Pons (tissue), 1 donor: ENCODE data around the gene ADAM10.

Experiments used
- DNase-seq: peaks from one replicate; pipeline ENCODE4 v3.0.0-alpha.2; 2016; ENCODE audit warnings: low spot score

ADAM10 gene

DNA sequence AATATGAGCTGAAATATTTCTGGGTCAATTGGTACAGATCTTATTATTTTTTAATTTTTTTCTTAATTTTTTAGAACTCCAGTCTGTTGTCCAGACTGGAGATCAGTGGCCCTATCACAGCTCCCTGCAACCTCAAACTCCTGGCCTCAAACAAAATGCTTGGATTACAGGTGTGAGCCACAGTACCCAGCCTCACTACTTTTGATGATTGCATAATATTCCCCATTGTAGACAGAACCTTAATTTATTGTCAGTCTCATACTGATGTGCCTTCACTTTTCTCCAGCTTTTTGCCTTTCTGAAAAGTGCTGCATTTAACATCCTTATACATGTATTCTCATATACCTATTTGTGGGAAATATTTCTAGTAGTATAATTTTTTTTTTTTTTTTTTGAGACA lies 172.8 kb downstream of the ADAM10 start:
- DNase-seq, result no peak

DNA sequence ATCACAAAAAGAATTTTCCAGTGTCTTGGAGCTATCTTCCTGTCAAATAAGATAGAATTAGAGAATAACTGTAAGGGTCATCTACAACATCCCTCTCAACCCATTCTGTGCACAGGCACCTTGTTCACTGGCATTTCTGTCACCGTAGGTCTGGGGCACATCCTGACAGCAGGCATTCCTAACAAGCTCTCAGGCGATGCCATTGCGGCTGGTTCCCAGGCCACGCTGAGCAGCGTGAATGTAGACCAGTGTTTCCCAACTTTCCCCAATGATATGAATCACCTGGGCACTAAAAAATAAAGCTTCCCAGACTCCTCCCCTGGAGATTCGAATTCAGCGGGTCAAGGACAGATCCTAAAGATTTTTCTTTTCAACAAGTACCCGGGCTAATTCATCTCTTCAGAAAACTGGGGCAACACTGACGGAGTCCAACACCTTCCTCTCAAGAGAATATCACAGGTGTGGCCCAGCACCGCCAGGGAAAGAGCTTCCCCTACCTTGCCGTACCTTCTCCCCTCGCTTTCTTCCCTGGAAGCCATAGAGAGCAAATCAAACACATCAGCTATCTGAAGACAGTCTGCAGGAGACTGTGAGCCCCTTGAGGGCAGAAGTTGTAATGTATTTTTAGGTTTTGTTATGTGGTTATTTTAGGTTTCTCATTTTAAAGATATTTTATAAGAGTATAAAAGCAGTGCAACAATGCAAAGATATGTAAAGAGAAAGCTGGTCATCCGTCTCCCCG lies 174.3 kb downstream of the ADAM10 start:
- DNase-seq, result no peak

DNA sequence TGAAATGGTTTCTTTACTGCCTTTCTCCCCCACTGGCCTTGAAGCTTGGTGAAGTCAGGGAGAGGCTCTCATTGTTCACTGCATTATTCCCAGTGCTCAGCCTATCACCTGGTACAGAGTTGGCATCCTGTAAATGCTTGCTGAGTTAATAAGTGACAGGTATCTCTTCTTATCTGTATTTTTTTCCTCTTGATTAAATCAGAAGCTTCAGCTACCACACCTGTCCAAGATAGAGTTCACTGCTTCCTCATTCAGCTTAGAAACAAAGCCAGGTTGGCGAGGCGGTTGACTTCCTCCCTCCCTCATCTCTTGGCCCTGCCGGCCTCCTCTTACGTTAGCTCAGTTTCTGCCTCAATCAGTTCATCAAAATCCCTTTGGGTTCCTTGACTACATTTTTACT lies 174.9 kb downstream of the ADAM10 start:
- DNase-seq, result no peak

DNA sequence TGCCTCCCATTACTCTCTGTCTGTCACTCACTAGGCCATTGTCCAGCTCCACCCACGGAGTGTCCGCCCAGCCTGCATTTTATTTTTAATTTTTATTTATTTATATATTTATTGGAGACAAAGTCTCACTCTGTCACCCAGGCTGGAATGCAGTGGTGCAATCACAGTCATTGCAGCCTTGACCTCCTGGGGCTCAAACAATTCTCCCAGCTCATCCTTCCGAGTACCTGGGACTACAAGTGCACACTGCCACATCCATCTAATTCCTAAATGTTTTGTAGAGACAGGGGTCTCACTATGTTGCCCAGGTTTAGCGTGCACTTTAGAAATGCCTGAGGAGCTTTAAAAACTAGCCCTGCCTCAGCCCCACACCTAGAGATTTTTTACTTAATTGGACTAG lies 176.2 kb downstream of the ADAM10 start:
- DNase-seq, result no peak

DNA sequence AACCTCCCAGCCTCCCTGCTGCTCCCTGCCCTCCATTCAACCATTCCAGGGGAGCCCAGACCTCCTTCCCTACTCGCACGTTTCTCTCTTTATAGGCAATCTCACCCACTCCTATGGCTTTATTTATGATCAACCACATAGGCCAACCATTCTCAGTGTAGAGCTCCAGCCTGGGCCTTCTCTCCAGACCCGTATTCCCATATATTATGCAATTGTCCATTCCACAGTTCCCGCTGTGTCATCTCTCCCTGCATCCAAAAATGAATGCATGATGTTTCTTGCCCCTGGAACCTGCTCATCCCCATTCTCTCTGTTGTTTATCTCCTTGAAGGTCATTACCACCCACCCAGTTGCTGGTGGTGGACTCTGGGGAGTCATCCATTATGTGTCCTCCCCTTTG lies 177.0 kb downstream of the ADAM10 start:
- no peak for DNase-seq

DNA sequence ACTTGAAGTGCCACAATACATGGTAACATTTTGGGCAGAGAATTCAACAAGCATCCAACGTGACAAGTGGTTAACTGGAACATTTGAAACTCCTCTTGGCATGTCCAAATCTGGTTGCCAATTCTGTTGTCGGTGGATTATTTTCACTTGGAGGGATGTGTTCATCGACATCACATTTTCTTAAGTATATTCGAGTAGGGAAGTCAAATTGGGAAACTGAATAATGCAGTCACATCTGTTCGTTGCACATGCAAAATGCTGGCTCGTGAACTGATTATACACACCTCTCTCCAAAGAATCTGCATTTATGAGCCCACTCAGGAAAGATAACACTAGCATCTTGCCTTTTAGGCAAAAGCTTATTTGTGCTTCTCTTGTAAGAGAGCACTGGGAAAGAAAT lies 178.0 kb downstream of the ADAM10 start:
- DNase-seq, result no peak

DNA sequence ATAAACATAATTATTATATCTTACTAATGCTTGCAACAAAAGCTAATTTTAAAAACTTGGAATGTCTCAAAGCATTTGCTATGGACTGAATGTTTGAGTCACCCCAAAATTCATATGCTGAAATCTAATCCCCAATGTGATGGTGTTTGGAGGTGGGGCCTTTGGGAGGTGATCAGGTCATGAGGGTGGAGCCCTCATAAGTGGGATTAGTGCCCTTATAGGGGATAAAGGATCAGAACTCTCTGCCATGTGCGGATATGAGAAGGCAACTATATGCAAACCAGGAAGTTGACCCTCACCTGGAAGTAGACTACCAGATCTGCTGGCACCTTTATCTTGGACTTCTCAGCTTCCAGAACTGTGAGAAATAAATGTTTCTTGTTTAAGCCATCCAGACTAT lies 180.1 kb downstream of the ADAM10 start:
- DNase-seq, result no peak

DNA sequence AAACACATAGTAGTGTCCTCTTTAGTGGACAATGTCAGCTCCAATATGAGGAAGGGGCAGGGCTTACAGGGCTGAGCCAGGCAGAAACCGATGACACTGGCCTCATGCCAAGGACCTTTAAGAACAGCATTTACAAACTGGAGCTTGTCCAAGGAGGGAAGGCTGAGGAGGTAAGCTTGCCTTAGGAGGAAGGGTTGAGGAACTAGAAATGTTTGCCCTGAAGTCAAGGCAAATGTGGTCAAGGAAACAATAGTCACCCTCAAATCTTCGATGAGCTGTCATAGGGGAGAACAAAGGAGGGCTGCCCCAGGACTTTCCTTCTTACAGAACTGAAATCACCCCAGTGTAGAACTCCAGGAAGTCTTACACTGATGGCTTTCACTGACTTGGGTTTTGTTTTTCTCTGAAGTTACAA lies 181.3 kb downstream of the ADAM10 start:
- peak; percentile 65 for DNase-seq

DNA sequence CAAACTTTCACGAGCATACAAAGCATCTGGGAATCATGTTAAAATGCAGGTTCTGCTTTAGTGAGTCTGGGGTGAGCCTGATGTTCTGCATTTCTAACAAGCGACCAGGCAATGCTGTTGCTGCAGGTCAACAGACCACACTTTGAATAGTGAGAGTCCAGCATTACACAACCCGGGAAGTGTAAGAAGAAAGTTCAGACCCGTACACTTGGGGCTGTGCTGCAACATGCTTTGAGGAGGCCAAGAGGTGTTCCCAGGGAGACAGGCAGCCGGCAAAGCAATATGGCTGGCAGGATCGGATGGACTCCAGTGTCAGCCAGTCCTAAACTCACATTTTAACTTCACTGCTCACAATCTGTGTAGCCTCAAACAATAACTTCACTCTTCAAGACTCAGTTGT lies 183.5 kb downstream of the ADAM10 start:
- no peak for DNase-seq

DNA sequence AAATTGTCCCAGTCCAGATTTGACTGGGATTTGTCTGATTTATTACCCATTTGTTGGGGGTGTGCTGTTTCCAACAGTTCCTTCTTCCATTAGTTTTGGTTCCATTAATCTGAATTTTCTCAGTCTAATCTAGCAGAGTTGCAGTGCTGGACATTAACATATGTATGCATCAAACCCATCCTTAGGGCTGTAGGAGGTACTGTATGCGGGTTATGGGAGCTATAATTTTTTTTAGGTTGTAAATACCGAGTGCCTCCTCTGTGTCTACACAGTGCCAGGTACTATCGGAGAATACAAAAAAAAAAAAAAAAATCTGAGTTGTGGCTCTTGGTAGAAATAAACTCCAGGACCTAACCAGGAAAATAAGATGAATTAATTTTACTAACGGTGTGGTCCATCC lies 183.9 kb downstream of the ADAM10 start:
- DNase-seq, result no peak

DNA sequence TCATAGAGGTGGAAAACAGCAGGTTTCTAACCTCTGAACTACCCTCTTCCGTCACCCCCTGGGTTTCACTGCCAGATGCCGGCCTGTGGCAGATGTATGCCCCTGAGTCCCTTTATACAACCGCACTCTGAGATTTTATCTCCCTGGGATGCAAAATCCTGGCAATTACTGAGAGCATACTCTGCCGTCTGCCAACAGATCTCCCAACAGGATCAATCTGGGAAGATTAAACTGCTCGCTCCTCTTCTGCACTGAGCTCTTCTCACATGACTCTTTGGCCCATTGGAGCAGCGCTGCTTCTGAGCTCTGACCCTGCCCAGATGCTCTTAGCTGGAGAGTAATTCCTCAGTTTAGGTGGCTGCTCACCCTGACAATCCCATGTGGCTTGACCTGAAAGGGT lies 184.5 kb downstream of the ADAM10 start:
- no peak for DNase-seq

DNA sequence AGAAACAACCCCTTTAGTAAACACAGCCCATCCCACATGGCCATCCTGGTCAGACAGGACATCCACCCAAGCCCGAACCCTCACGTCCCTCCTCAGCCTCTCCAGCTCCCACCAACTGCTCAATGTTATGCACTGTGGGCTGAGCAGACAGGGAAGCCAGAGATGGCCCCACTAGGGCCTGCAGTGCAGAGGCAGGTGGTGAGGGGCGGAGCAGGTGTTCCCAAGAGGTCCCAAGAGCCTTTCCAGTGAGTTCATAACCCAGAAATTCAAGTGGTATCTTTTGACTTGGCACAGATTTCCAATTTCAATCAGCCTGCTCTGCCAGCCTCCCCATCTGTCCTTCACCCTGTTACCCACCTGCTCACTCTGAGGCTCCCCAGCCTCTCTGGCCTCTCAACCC lies 187.4 kb downstream of the ADAM10 start:
- no peak for DNase-seq

DNA sequence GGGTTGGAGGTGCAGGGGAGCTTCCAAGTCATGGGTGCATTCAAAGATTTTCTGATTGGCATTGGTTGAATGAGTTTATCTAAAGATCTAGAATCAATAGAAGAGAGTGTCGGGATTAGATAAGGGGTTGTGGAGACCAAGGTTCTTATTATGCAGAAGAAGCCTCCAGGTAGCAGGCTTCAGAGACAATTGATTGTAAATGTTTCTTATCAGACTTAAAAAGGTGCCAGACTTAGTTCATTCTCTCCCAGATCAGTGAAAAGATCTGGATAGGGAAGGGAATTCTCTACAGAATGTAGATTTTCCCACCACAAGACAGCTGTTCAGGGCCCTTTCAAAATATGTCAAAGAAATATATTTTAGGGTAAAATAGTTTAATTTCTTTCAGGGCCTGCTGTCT lies 188.2 kb downstream of the ADAM10 start:
- DNase-seq, result no peak

DNA sequence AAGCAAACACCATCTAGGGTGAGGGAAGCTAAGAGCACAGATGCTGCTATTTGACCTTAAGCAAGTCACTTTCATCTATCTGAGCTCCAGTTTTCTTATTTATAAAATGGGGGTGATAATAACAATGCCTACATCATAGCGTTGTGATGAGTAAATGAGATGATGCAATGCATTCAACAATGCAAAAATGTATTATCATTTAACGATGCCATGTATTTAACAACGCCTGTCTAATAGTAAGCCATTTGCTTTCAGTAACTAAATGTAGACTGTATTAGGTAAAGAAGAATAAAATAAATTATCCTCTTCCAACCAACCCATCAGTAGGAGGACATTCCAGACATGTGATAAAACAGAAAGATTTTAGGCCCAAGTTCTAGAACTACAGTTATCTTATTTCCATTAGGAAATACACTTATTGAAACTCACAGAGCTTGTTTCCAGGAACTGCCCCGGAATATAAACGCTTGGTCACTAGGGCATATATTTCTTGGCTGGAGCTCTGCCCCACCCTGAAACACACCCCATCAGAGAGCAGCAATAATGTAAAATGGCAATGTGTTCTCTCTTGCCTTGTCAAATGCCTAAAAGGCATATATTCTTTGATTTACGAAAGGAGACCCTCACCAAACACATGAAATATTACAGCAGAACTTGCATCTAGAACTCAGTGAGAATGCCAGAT lies 189.5 kb downstream of the ADAM10 start:
- no peak for DNase-seq

DNA sequence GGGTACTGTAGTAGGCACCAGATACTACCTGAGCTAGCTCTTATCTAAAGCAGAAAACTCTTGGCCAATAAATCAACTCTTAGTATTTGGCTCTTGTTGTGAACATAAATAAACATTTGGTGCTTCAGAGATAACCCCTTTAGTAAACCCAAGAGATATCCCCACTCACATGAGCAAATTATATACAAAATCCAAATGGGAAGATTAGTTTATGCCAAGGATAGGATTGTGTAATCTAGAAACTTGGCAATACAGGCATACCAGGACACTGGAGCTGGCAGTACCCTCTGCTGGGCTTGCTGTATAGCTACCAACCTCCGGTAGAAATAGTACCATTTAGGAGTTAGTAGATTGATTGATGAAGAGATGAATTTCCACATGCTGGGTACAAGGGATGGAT lies 190.7 kb downstream of the ADAM10 start:
- DNase-seq, result no peak

DNA sequence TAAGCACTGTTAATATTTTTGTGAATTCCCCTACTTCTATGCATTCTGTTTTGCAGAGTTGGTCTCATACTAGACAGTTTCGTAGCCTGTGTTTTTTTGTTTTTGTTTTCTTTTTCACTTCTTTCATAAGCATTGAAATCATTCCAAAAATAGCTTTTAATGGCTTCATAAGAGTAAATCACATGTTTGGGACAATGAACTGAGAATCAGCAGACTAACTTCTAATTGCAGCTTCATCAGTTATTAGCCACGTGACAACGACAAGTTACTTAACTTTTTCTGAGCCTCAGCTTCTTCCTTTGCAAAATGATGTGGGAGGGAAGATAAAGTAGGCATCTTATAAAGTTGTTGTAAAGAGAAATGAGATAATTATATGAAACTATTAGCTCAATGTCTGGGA lies 193.0 kb downstream of the ADAM10 start:
- no peak for DNase-seq

DNA sequence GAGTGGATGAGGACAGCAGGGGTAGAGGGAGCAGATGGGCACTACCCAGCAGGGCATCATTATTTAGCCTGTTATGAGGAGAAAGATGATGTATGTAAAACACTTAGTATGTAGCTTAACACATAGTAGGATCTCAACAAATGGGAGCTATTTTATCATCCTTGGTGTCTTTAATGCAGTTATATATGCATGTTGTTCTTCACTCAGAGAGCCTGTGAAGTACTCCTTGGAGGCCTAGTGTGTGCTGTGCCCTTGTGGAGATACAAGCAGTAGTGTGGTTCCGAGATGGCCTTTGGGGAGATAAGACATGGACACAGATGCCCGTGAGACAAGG lies 193.5 kb downstream of the ADAM10 start:
- no peak for DNase-seq

DNA sequence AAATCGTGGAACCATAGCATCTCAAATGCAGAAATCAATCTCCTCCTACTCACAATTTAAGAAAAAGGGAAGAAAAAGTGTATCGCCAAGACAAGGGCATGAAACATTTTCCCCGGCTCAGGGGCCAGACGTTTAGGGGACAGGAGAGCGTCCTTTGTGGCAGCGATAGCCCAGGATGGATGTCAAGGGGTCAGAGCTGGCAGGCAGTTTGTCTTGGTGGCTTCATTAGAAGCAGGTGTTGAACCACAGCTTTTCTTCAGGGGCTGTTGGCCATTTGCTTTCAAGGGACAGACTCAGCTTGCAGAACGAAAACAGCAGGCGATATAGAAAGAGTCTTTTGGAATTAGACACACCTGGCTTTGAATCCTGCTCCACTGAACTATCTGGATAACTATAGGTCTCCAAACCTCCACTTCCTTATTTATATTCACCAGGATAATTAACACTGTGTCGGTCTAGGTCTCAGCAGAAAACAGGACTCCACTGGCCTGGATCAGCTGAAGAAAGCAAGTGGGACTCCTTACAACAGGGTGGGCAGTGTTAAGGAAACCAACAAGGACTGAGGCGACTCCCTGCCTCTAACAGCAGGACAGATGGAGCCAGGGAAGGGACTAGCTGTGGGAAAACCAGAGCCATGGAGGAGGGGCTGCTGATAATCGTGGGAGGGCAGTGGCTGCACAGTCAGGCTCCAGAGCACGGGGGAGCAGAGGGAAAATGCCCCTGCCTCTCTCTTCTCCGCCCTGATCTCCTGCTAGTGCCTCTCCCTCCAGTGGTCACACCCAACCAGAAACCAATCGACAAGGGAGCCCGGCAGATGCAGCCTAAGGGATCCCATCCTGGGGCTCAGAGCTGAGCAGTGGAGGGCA lies 194.1 kb downstream of the ADAM10 start:
- DNase-seq, result no peak

DNA sequence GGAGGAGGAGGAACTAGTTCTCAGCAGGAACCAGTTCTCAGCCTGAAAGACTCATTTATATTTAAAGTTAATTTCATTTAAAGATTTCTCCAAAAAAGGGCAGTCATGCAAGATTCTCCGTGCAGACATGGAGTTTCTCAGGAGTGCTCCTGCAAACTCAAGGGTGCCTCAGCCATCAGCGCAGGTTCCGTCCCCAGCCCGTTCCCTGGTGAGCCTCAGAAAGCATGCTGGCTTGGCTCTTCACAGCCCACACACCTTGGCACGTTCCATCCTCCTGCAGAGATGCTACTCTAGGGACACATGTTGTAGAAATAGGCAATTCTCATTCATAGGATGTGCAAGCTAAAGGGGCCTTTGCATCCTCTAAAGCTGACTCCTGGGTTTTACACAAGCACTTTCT lies 194.7 kb downstream of the ADAM10 start:
- no peak for DNase-seq

DNA sequence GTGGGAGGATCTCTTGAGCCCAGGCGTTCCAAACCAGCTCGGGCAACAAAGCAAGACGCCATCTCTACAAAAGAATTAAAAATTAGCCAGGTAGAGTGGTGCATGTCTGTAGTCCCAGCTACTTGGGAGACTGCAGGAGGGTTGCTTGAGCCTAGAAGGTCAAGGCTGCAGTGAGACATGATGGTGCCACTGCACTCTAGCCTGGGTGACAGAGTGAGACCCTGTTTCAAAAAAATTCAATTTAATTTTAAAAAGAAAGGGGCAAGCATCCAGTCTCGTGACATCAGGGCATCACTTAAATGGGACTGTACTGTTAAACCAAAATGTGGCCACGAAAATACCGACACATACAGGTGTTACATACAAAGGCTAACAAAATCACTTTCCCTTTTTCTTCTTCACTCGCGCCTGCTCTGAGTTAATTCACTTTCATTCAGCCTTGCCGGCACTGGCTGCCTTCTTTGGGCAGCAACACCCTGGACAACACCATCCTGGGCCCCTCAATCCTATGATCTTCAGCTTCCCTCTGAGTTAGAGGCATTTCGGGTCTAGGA lies 196.1 kb downstream of the ADAM10 start:
- no peak for DNase-seq

DNA sequence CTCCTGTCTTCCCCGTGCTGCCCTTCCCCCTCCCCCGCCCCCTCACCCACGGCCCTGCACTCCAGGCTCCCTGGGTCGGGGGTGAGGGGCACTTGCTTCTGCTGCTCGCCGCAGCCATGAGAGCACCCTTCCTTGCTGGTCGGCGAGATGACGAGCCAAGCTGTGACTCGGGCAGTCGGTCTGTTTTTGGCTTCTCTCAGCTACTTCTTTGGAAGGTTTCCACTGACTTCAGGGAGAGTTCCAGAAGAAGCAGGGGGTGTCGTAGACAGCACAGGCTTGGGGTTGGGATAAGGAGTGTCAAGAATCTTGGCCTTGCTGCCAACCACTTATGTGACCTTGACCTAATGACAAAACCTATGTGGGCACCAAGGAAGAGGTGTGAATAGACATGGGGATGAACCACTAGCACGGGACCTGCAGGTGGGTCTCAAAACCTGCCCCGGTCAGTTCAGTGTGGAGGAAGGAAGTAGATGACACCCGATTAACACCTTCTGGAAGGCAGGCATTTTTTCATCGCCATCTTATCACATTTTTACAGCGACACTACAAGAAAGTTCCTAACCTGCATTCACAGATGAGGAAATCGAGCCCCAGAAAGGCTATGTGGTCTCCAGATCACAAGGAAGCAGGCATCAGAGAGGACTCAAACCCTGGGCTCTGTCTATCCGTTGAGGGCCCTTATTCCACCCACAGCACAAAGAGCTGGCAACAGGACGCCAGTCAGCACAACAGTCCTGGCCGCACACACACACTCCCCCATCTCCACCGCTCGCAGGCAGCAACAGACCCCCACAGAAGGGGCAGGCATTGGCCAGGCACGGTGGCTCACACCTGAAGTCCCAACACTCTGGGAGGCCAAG lies 196.8 kb downstream of the ADAM10 start:
- DNase-seq, result no peak
